ENCODE measurements around the gene B3GALT4.
A peak's percentile ranks its signal among the peaks of the same experiment; 100 is the strongest.
"Not testable (repeated sequence)": the region's sequence is repeated elsewhere in the genome, so short reads cannot be mapped to it uniquely, and the experiment has no call there.

Gene B3GALT4

GRCh38 chr6:33272275-33273128 is 4.4 kb upstream of the B3GALT4 start:
- DNase-seq: no peak

DNA sequence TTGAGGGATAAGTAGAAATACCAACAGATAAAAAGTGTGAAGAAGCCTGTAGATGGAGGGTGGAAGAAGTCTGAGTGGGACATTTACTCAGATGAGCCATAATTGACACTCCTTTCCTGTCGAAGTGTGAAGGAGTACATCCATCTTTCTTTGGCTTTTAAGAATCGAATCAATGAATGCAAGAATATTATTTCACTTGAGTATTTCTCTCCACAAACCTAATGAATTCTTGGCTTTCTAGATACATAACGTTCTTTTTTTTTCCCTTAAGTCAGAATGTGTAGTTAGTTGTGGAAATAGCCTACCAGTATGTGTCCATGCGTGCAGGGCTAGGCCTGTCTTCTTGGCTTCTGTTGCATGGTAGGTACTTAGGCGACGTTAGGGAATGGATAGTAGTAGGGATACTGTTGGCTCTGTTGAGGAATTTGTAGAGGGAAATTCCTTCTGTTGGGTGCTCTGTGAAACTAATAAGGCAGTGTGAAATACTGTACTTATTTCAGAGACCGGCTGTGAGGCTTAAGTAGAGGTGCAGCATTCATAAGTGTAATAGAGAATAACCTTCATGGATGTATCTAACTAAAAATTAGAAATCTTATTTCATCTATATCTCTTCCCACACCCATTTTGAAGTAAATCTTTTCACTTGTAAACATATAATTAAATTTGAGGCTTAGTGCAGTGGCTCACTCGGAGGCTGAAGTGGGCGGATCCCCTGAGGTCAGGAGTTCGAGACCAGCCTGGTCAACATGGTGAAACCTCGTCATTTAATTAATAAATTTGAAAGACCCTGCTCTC is 3.6 kb upstream of the B3GALT4 start:
- DNase-seq: no peak

DNA sequence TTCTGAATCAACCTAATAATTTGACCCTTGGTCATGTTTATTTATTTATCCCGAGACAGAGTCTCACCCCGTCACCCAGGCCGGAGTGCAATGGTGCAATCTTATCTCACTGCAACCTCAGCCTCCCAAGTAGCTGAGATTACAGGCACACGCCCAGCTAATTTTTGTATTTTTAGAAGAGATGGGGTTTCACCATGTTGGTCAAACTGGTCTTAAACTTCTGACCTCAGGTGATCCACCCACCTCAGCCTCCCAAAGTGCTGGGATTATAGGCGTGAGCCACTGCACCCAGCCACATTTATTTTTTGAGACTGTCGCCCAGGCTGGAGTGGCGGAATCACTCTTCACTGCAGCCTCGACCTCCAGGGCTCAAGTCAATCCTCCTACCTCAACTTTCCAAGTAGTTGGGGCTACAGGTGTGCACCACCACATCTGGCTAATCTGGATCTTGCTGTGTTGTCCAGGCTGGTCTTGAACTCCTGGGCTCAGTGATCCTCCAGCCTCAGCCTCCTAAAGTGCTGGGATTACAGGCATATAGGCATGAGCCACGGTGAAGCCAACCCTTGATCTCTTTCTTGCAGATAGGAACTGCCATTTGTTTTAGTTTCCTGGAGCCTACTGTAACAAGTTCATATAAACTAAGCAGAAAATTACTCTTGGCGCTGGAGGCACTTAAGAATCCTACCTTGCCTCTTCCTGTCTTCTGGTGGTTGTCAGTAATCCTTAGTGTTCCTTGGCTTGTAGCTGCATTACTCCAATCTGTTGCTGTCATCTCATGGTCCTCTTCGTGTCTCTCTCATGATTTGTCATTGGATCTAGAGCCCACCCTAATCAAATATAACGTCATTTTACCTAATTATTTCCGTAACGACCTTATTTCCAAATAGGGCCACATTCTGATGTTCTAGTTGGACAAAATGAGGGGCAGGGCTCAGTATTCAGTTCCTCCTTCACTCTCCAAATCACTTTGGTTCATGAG is 2.7 kb upstream of the B3GALT4 start:
- DNase-seq: no peak

- not testable (repeated sequence) for DNase-seq
Observed at GRCh38 chr6:33275795-33276580, 935 bp upstream of the B3GALT4 start.

GRCh38 chr6:33276581-33276863 is 401 bp upstream of the B3GALT4 start:
- no peak for DNase-seq

DNA sequence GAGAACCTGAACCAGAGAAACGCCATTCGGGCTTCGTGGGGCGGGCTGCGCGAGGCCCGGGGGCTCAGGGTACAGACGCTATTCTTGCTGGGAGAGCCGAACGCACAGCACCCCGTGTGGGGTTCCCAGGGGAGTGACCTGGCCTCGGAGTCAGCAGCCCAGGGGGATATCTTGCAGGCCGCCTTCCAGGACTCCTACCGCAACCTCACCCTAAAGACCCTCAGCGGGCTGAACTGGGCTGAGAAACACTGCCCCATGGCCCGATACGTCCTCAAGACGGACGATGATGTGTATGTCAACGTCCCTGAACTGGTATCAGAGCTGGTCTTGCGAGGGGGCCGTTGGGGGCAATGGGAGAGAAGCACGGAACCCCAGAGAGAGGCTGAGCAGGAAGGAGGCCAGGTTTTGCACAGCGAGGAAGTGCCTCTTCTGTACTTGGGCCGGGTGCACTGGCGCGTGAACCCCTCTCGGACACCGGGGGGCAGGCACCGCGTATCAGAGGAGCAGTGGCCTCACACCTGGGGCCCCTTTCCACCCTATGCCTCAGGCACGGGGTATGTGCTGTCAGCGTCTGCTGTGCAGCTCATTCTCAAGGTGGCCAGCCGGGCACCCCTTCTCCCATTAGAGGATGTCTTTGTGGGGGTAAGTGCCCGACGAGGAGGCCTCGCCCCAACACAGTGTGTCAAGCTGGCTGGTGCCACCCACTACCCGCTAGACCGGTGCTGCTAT is 904 bp downstream of the B3GALT4 start:
- no peak for DNase-seq

DNA sequence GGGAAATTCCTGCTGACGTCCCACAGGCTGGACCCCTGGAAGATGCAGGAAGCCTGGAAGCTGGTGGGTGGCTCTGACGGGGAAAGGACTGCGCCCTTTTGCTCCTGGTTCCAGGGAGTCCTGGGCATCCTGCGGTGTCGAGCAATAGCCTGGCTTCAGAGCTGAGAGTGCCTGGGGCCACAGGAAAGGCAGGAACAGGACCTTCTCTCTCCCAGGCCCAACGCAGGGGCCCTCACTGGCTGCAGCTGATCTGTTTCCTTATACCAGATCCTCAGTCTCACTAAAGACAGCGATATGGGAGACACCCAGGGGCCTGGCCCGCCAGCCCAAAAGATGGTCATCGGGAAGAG is 1.4 kb downstream of the B3GALT4 start:
- DNase-seq: no peak

DNA sequence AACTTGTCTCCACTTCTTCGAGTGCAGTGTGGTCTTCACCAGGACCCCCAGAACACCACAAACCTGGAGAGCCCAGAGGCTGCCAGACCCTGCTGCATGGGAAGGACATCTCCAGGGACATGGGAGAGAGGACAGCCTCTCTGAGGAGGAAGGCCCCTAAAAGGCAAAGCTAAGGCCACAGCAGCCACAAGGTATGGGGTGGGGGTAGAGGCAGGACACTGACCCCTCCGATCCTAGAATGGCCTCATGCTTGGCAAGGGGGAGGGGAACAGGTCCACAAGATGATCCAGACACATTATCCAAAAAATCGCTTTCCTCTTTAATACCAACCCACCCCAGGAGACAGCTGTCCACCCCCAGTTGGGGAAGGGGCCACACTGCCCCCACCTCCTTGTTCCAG is 1.9 kb downstream of the B3GALT4 start:
- DNase-seq: no peak

DNA sequence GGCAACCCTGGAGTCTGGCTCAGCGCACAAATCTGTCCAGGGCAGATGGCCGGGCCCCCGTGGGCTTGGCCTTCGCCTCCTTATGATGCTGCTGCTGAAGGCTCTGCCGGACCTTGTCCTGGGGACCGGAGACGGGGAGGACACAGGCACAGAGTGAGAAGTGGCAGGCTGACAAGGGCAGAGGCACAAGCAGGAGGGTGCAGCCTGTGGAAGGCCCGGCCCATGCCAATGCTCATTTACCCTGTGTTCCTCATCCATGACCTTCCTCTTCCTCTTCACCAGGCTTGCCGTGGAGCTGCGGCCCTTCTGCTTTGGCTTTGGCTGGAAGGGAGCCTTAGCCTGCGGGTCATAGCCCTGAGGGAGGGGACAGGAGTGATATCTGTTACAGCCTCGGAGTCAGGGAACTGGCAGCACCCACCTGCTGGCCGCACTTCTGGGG is 2.4 kb downstream of the B3GALT4 start:
- DNase-seq: no peak

- peak; percentile 27 to 60 for DNase-seq
Observed at GRCh38 chr6:33279971-33280511, 3.1 kb downstream of the B3GALT4 start.

- no peak for DNase-seq
Observed at GRCh38 chr6:33280539-33280938, 3.6 kb downstream of the B3GALT4 start.

GRCh38 chr6:33285214-33285613 is 8.3 kb downstream of the B3GALT4 start:
- DNase-seq: not testable (repeated sequence)

DNA sequence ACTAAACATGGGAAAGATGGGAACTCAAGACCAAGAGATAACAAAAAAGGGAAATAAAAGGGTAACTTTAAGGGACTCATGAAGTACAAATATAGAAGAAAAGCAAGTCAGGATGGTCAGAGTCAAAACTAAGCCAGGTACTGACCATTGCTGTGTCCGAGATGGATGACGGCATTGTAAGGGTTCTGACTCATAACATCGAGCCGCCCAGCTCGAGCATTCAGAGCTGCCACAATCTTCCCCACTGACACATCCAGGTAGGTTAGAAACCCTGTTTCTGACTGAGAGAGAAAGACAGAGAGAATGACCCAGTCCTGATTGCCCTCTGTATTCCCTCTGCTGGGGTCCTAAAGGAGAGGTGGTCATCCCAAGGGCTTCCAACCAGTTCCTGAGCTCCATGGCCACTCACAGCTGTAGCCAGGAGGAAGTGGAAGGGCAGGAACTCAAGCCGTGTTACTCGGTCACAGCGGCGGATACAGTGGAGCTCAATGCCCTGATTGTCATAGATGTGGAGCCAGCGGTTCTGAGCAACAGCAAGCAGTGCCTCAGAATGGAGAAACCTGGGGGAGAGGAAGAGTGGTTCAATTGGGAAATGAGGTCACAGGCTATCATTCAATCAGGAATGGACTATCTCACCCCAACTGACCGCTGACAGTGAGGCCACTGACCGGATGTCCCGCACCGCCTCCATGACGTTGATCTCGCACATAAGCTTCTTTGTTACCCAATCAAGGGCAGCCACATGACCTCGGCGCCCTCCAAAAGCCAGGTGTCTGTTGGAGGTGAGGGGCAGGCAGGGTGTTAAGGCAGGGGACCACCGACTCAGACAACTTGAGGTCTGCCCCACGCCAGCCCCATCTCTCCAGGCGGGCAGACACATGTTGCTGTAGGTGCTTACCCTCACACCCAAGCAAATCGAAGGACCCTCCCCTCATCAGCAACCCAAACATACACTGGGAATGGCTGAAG is 10.3 kb downstream of the B3GALT4 start:
- no peak for DNase-seq

GRCh38 chr6:33288141-33288920 is 11.4 kb downstream of the B3GALT4 start:
- no peak for DNase-seq

DNA sequence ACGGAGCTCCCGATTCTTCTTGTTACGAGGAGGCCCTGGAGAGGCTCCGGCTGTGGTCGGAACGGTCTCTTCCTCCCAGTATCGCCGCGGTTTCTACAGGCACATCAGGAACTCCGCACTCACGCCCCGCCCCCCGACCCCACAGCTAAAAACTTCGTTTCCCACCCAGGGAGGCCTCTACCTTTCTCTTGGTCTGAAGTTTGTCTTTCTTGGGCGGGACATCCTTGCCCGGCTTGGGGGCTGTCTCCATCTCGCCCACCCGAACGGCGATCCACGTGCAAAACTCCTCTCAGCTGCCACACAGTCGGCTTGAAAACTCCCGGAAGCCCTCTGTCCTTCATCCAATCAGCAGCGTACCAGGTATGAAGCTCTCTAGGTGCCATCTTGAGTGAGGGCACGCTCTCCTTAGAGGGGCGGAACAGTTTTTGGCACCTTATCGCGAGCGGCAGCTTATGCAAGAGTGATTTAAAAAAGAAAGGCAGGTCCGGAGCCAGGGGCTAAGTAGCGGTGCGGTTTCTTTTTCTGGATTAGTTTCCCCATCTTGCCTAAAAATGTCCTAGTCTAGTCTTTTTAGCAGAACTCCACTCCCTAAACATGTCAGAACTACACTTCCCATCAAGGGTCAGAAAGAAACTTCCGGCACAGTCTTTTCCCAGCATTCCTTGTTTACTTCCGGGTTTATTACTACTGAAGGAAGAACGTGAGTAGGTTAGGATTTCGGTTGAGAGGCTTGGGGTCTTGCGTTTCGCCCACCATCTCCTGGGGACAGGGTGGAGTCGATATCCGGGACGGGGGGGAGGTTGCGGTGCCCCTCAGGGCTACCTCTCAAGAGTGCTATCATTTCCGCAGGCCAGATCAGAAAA is 12.2 kb downstream of the B3GALT4 start, which contains the start of the genes PFDN6 and WDR46:
PFDN6 (plus strand) TSS at position 681 of the 863 bp plus-strand sequence. CDS start 256 bp downstream, outside the sequence.
WDR46 (minus strand) TSS at position 319 of the 863 bp plus-strand sequence; CDS start at position 250, 69 bp downstream.
- peak; percentile 97 to 99 for DNase-seq

- no peak for DNase-seq
Observed at GRCh38 chr6:33289784-33290315, 12.9 kb downstream of the B3GALT4 start.

GRCh38 chr6:33290459-33290858 is 13.5 kb downstream of the B3GALT4 start:
- DNase-seq: no peak

Measured in AML-193 (cell line).